Astrocyte (in vitro differentiated cells and primary cell): ENCODE results near the gene HECTD4.
"Not testable (repeated sequence)": the region's sequence is repeated elsewhere in the genome, so short reads cannot be mapped to it uniquely, and the experiment has no call there.

ENCODE experiments used
- CTCF ChIP-seq: IDR thresholded peaks from 2 replicates; pipeline ENCODE4 v1.5.1; 2011; ENCODE audit warnings: low read depth, mild to moderate bottlenecking, inconsistent platforms, low read length, moderate library complexity; ENCODE audit not compliant: insufficient read depth
- EZH2 ChIP-seq: IDR thresholded peaks from 2 replicates; pipeline ENCODE4 v1.6.1; 2012; ENCODE audit warnings: mild to moderate bottlenecking, low read length, inconsistent platforms; ENCODE audit not compliant: insufficient read depth

GRCh38 chr12:112348926-112349325 lies 33.3 kb downstream of the HECTD4 start:
- not testable (repeated sequence) for TF ChIP-seq CTCF, EZH2
